GM19023 (cell line): ENCODE measurements around the gene PGGHG.
"Not testable (repeated sequence)": the region's sequence is repeated elsewhere in the genome, so short reads cannot be mapped to it uniquely, and the experiment has no call there.

ENCODE experiments used
- ATAC-seq: cut with Tn5 transposase; IDR thresholded peaks from one replicate; pipeline ENCODE4 v1.9.1; 2021; ENCODE audit warnings: mild to moderate bottlenecking, moderate library complexity; ENCODE audit not compliant: unreplicated experiment

Gene PGGHG

DNA sequence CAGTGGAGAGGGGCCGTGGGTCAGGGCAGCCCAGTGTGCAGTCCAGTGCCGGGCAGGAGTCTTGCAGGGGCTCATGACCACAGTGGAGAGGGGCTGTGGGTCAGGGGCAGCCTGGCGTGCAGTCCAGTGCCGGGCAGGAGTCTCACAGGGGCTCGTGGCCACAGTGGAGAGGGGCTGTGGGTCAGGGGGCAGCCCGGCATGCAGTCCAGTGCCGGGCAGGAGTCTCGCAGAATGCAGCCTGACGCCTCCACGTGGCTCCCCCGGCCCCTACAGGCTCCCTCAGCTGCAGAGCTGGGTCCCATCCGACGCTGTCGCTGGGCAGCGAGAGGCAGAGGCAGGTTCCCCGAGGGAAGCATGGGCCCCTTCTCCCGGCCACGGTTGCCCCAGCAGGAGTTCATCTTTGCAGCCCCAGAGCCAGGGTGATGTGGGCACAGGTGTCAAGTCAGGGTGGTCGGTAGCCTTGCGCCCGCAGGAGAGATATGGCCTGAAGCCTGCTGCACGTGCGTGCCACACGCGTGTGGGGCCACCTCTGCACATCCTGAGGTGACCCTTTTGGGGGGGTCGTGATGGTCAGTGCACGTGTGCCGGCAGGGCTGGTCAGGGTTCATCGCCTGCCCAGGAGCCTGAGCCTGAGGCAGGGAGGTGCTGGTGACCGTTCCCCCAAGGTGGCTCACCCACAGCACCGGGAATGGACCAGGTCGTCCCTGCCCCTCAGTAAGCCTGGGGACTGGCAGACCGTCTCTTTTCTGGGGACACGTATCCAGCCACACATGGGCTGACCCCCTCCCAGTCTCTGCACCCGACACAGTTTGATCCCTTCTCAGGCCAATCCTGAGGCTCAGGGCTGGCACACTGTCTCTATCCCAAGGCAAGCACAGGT lies 7.5 kb downstream of the PGGHG start:
- ATAC-seq, result no peak

DNA sequence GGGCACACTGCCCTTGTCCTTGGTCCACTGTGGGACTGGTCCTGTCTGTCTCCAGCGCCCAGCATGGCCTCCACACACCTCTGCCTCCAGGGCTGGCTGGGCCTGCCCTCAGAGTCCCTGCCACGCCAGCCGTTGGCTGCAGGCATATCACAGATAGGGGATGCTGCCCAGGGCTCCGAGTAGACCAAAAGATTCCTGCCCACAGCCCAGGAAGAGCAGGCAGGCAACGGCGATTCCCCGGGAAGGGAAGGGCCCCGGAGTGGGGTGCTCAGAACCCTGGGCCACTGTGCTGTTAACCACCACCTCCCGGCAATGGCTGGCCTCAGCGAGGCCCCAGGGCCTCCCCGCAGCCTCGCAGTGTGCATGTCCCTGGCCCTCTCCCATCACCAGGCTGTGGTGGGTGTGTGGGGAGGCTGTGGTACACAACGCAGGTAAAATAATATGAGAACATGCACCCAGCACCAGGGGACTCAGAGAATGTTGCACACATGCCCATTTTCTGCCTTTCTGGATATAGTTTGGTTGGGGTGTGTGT lies 8.2 kb downstream of the PGGHG start:
- ATAC-seq, result no peak

DNA sequence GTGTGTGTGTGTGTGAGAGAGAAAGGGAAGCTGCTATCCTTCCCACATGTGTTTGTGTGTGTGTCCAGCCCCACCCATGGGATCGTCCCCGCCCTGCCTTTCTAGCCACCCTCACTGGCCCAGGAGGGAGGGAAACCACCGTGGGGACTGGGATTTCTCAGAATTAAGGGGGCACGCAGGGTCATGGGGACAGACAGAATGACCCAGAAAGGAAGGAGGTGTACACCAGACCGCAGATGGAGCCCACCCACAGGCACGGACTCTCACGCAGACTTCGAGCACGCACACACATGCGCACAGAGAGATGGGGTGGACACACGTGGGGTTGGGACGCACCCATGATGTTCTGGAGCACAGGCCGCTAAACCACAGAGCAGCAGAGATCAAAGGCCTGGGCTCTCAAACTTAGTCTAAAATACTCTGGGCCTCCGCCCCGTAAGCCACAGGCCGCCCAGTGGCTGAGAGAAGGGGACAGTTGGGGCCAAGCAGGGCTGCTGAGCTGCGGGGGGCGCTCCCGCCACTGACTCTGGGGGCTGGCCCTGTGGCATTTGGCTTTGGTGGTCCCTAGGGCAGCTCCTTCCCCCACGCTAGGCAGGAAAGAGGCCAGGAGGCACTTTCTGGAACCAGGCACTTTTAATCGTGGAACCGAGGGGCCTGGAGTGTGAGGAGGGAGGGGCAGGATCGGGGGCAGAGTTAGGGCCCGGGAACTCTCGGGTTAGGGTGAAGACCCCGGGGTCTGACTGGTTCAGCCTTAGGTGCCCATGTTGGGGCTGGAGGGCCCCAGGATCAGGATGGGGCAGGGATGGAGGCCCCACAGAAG lies 8.9 kb downstream of the PGGHG start:
- ATAC-seq, result no peak

DNA sequence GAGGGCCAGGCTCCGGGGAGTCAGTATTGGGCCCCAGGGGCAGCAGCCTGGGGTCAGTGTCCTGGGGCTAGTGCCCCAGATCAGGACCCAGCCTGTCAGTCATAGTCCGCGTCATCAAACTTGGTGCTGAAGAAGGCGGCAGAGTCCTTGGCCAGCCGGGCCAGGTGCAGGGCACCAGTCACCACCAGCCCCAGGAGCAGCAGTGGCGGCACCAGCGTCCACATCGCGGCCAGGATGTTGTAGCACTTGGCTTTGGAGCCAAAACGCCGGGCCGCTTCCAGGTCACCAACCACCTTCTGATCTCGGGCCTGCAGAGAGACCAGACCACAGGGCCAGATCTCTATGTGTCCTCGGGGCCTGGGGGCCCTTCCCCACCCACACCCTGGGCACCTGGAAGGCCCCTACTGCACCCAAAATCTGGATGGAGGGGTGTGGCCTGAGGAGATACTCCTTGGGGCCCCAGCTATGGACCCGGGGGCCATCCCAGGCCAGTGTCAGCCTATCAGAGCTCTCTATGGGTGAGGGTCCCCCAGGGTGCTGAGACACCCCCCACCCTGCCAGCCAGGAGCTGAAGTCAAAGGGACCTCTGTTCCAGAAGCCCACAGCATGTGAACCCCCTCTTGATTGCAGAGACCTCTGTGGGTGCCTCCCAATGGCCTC lies 9.6 kb downstream of the PGGHG start:
- ATAC-seq, result no peak

DNA sequence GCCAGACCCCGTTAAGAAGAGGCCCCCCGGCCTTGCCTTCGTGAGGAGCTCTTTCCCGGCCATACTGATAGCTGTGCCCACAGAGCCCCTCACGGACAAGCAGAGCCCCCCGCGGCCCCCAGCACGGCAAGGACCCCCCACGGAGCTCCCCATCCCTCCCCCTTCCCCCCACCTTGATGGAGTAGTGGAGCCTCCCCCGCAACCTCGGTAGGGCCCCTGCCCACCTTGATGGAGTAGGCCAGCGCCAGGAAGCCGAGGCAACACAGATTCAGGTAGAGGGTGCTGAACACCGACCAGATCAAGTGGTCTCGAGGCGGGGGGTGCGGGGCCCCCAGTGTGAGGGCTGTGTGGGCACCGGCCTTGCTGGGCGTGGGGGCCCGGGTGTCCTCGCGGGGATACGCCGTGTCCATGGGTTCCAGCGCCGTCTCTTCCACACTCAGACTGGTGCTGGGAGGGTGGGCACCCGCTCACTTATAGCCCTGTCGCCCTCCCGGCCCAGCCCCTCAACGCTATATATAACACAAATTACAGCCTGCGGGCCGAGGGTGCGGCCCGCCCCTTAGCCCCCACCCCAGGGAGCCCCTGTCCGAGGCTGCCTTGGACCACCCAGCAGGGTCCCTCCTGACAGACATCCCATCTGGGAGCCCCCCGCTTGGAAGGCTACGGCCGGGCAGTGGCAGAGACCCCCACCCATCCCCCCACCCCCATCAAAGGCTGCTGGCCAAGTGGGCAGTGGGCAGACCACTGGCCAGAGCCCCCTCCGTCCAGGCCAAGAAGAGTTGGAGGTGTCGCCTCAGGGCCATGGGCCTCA lies 10.4 kb downstream of the PGGHG start, which contains the start of gene IFITM5:
Gene IFITM5 (minus strand): TSS at position 446 of the 811 bp plus-strand sequence. CDS start 36 bp downstream, at position 410.
- ATAC-seq, result no peak

DNA sequence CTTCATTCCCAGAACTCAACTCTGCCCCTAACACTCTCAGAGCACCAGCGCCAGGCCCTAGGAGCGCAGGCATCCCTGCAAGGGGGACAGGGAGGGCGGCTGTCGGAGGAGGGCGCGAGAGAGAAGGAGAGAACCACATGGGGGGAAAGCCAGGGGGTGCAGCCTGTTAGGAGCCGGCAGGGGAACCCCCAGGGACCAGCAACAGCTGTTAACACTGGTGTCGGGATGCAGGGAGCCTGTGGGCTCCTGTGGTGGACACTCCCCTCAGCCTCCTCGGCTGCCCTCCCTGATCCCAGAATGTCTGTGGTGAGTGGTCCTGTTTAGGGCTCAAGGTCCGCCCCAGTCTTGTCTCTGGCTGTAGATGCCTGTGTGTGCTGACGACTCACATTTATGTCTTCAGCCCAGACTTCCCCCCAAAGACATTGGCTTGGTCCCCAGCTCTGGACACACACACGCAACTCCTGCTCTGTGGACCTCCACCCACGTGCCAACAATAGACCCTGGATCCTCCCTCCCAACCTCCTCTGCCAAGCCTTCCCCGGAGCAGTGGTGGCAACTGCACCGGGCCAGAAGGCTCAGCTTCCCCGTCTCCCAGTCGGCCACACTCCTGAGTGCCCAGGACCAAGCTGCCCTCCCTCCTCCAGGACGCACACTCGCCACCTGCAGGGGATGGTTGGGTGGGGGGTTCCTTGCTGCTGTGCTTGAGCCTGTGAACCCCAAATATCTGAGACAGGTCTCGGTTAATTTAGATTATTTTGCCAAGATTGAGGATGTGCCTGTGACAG lies 11.2 kb downstream of the PGGHG start:
- no peak for ATAC-seq

DNA sequence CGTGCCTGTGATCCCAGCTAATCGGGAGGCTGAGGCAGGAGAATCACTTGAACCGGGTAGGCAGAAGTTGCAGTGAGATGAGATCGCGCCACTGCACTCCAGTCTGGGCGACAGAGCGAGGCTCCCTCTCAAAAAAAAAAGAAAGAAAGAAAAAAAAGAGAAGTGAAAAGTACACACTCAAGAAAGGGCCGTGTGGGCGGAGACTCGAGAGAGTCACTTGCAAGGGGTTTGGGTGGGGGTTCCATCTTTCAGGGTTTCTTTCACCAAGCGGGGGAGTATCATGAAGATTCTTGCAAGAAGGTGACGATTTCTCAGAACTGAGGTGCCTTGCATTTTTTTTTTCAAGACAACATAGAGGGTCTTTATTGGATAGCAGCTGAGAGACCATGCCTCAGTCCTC lies 14.4 kb downstream of the PGGHG start:
- no peak for ATAC-seq

DNA sequence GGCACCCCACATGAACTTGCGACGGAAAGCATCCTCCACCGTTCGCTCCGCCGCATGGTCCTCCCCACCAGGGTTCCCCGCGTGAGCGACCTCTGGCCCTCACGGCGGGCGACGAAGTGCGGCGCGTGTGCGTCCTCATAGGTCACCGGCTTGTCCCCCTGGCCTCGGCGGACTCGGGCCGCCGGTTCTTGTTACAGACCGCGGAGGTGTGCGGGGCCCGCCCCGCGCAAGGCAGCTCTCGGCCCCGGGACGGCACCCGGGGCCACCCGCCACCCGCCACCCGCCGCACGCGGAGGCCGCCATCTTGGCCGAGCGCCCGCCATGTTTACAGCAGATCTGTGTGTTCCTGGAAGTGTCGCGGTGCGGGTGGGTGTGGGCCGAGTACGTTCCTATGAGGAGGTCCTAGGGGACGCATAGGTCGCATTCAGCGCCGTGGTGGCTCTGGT lies 15.2 kb downstream of the PGGHG start:
- ATAC-seq, result no peak

DNA sequence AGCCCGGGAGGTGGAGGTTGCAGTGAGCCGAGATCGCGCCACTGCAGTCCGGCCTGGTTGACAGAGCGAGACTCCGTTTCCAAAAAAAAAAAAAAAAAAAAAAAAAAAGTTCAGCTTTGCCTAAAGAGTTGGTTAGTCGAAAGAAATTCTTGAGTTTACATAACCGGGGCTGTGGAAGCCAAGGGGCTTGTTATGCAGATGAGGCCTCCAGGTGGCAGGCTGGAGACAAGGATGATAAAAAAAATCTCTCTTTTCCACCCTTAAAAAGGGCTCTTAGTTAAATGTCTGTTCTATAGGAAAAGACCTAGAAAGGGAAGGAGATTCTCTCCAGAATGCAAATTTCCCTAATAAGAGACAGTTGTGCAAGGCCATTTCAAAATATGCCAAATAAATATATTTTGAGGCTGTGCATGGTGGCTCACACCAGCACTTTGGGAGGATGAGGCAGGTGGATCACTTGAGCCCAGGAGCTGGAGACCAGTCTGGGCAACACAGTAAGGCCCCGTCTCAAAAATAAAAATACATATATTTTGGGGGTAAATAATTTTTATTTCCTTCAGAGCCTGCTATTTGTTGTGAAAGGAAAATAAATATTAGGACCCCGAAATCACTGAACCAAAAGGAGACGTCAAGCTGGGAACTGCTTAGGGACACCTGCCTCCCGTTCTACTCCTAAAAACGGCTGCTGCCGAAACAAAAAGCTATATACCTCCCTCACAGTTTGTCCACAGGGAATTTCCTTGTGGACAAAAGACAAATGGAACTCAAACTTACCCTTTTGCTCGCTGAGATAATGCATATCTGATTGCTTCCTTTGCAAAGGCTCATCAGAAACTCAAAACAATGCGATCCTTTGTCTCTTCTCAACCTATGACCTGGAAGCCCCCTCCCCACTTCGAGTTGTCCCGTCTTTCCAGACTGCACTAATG lies 16.3 kb downstream of the PGGHG start:
- ATAC-seq, result no peak

DNA sequence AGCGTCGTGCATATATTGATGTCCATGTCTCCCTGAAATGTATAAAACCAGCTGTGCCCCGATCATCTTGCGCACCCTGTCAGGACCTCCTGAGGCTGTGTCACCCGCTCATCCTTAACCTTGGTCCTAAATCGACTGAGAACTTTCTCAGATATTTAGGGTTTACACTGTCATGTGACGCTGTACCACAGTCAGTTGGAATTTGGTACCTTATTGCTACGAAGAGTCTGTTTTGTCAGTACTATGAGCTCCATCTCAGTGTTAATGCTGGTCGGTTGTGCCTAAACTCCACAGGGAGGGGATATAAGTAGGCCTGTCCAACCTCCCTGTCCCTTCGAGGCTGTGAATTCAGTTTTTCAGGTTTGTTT lies 16.9 kb downstream of the PGGHG start:
- ATAC-seq, result no peak

DNA sequence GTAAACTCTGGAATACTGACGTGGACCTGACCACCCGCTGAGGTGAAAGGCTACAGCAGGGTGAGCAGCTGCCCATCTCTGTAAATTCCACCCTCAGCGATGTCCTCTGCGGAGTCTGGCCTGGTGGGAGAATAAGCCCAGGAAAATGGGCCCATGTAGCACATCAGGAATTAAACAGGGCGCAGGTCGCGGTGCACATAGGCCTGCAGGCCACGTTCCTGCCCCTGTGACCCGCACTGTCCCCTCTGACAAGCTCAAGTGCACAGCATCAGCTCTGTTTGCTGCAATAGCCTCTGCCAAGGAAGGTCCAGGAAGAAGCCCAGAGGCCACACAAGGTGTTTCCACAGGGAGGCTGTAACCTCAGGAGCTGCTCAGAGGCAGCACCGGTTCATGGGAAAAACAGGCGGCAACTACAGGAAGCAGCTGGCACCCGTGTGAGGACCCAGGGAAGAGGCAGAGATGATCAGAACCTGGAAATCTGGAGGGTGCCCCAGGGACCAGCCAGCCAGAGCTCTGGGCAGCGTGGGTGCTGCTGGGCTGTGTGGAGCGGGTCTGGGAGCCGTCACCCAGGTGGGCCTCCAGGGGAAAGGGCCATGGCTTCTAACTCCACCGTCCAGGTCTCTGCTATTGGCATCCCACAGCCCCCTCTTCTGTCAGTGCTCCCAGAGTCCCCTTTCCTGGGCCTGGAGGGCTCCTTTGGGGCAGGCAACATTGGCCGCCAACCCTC lies 17.9 kb downstream of the PGGHG start:
- ATAC-seq, result no peak

DNA sequence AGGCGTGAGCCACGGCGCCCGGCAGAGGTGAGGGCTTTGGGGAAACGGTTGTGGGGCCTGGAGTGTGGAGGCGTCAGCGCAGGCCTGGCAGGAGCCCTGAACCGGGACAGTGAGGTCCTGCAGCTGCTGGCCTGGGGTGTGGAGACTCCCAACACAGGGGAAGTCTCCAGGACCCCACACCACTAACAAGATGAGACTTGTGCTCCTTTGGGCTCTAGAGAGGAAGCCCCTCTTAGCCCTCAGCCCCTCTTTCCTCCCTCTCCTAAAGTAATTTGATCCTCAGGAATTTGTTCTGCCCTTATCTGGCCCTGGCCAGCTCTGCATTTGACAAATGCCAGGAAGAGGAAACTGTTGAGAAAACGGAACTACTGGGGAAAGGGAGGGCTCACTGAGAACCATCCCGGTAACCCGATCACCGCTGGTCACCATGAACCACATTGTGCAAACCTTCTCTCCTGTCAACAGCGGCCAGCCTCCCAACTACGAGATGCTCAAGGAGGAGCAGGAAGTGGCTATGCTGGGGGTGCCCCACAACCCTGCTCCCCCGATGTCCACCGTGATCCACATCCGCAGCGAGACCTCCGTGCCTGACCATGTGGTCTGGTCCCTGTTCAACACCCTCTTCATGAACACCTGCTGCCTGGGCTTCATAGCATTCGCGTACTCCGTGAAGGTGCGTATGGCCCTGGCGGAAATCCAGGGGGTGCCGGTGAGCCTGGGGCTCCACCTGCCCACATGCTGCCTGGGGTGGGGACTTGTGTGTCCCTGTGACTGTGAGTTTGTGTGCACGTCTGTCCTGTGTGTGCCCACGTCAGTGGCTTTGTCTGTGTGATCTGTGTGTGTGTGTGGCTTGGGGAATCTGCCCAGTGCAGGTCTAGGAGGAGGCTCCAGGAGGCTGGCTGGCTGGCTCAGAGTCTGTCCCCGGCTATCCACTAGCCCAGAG lies 19.1 kb downstream of the PGGHG start, which contains the start of gene IFITM2:
Gene IFITM2 (plus strand): TSS at position 51 of the 943 bp plus-strand sequence. CDS start 377 bp downstream, at position 428.
- ATAC-seq, result not testable (repeated sequence)

DNA sequence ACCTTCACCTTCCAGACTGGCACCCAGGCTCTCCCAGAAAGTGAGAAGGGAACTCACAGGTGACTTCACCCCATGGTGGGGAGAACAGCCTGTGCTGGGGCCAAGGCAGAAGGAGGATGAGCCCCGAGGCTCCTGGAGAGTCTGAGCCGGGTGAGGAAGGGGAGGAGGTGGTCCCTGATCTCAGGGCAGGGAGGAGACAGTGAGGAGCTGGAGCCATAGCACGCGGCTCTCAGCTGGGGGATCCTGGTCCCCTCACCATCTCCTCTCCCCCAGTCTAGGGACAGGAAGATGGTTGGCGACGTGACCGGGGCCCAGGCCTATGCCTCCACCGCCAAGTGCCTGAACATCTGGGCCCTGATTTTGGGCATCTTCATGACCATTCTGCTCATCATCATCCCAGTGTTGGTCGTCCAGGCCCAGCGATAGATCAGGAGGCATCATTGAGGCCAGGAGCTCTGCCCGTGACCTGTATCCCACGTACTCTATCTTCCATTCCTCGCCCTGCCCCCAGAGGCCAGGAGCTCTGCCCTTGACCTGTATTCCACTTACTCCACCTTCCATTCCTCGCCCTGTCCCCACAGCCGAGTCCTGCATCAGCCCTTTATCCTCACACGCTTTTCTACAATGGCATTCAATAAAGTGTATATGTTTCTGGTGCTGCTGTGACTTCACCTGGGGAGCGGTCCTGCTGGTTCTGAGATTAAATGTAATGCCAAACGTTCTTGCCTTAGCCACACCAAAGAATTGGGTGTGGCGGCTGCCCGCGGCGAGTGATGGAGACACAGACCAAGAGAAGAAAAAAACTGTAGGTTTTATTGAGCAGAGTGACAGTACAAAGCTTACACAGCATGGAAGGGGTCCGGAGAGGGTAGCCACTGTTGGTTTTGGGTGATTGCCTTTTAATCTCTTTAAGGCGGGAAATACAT lies 20.1 kb downstream of the PGGHG start:
- ATAC-seq, result not testable (repeated sequence)

DNA sequence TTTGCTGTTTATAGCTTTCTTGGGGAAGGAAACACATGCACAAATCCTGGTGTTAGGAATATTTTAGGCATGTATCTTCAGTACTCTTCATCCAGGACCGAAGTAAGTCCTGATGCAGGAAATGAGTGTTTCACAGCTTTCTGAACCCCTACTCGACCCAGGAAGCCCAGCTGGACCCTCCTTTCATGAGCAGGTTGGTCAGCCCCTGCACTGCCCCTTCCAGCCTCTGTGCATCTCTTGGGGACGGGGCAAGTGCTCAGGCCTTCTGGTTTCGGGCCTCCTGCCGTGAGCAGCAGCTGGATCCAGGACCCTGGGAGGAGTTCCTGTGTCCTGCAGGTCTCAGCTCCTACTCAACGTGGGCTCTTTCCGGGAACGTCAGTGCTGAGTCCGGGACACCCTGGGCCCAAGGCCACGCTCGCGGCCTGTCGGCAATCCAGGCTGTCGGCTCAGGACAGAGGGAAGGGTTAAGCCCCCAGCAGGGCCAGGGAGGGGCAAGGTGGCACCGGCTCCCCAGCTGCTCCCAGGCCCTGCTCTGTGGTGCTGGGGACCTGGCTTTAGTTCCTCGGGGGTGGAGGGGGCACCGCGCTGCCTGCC lies 21.1 kb downstream of the PGGHG start:
- not testable (repeated sequence) for ATAC-seq
